ENCODE measurements around the gene PRPF31.

PRPF31 gene

GRCh38 chr19:54148158-54148557 is 32.6 kb downstream of the PRPF31 start:
- no peak for TF ChIP-seq CTCF (IDR thresholded peaks at IDR 0.05; ENCODE audit: low read depth, low read length)
- no peak overlapping the region for H3K4me3 ChIP-seq (ENCODE audit: low read depth, low read length)

- no peak for TF ChIP-seq CTCF (IDR thresholded peaks at IDR 0.05; ENCODE audit: low read depth, low read length)
- no peak overlapping the region for H3K4me3 ChIP-seq (ENCODE audit: low read depth, low read length)
Observed at GRCh38 chr19:54149021-54149812, 33.7 kb downstream of the PRPF31 start.

- H3K4me3 ChIP-seq (ENCODE audit: low read depth, low read length), result no peak overlapping the region
- TF ChIP-seq CTCF (IDR thresholded peaks at IDR 0.05; ENCODE audit: low read depth, low read length), result no peak
Observed at GRCh38 chr19:54151362-54152035, 35.9 kb downstream of the PRPF31 start.

- no peak for TF ChIP-seq CTCF (IDR thresholded peaks at IDR 0.05; ENCODE audit: low read depth, low read length)
Observed at GRCh38 chr19:54152267-54152666, 36.7 kb downstream of the PRPF31 start.

GRCh38 chr19:54152878-54153524 is 37.4 kb downstream of the PRPF31 start:
- no peak overlapping the region for H3K4me3 ChIP-seq (ENCODE audit: low read depth, low read length)
- no peak for TF ChIP-seq CTCF (IDR thresholded peaks at IDR 0.05; ENCODE audit: low read depth, low read length)

More at GRCh38 chr19:54152267-54152666, 36.7 kb downstream of the PRPF31 start:
- H3K4me3 ChIP-seq (ENCODE audit: low read depth, low read length), result no peak overlapping the region

GRCh38 chr19:54153731-54154326 is 38.3 kb downstream of the PRPF31 start:
- H3K4me3 ChIP-seq (ENCODE audit: low read depth, low read length), result no peak overlapping the region
- TF ChIP-seq CTCF (IDR thresholded peaks at IDR 0.05; ENCODE audit: low read depth, low read length), result no peak
